GM12874 (cell line): Measurements from ENCODE around the gene ATP5F1E.

Experiments used
- TF ChIP-seq, protein P1 (sequence below): IDR thresholded peaks from 2 replicates; pipeline ENCODE4 v1.5.1; 2011; ENCODE audit warnings: low read depth, mild to moderate bottlenecking, control low read depth, low read length, moderate library complexity; ENCODE audit not compliant: insufficient read depth

ATP5F1E gene

DNA sequence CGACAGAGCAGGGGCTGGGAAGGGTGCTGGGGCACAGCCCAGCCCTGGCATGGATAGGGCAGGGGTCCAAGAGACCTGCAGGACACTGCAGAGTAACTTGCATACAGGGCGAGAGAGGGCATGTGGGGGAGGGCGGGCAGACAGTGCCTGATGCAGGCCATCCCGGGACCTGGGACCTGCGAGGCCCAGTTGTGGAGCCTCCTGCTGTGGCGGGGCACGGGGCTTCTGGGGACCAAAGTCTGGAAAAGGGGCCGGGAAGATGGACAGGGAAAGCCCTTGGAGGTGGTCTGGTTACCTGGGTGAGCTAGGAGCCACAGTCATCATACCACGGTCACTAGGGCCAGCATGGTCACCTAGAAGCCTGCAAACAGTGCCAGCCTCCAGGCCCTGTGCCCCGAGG lies 13.3 kb downstream of the ATP5F1E start:
- TF ChIP-seq, protein P1, sequence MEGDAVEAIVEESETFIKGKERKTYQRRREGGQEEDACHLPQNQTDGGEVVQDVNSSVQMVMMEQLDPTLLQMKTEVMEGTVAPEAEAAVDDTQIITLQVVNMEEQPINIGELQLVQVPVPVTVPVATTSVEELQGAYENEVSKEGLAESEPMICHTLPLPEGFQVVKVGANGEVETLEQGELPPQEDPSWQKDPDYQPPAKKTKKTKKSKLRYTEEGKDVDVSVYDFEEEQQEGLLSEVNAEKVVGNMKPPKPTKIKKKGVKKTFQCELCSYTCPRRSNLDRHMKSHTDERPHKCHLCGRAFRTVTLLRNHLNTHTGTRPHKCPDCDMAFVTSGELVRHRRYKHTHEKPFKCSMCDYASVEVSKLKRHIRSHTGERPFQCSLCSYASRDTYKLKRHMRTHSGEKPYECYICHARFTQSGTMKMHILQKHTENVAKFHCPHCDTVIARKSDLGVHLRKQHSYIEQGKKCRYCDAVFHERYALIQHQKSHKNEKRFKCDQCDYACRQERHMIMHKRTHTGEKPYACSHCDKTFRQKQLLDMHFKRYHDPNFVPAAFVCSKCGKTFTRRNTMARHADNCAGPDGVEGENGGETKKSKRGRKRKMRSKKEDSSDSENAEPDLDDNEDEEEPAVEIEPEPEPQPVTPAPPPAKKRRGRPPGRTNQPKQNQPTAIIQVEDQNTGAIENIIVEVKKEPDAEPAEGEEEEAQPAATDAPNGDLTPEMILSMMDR: no peak

DNA sequence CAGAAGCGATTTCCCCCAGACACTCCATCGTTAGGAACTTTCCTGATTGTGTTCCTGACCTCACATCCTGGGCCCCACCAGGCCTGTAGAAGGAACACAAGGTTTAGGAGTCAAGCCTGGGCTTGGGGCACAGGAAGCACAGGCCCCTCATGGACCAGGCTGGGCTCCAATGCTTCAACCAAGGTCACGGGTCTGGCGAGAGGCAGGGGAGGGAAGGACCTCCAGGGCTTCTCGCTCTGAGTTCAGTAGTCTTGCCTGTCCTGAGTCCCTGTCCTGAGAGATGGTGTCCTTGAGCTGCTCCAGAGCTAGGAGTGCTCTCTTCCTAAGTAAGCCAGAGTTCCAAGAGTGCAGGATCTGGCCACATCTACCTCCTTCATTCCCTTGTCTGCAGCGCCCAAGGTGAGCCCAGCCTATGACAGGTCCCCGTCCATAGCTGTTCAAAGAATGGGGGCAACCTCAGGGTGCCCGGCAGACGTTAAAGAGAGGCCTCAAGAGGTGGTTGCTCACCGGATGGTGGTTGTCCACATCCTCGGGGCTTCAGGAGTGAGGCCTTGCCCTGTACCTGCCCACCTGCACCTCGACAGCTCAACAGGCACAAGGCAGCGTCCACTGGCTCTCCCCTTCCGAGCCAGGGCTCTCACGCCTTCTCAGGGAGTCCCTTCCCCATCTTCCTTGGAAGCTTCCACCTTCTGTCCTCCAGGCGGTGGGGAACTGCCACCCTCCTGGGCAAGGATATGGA lies 14.5 kb downstream of the ATP5F1E start:
- TF ChIP-seq, protein P1: no peak

DNA sequence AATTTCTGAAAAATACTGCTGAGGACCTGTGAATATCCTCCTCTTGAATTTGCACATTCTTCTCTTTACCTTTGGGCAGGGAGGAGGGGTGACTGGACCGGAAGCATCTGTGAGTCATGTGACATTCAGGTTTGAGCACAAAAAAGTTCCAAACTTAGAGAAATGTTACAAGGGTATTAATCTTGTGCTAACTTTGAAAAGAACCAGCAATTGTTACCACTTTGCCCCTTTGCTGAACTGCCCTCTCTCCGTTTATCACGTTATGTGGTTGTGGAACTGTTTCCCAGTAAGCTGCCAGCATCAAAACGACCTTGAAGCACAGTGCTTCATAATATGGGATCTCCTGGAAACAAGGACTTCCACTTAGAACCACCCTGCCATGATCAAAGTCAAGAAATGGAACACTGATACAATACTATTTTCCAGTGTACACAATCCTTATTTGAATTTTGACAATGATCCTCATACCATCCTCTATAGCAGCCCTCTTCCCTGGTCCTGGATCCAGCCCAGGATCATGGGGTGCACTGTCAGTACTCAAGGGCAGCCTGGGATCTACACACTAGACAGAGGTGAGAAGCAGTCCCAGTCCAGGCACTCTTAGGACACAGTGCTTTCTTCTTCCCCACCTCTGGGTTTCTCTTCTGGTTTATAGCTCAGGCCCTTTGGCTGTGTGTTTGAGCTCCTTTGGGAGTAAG lies 15.2 kb downstream of the ATP5F1E start:
- TF ChIP-seq, protein P1: no peak

DNA sequence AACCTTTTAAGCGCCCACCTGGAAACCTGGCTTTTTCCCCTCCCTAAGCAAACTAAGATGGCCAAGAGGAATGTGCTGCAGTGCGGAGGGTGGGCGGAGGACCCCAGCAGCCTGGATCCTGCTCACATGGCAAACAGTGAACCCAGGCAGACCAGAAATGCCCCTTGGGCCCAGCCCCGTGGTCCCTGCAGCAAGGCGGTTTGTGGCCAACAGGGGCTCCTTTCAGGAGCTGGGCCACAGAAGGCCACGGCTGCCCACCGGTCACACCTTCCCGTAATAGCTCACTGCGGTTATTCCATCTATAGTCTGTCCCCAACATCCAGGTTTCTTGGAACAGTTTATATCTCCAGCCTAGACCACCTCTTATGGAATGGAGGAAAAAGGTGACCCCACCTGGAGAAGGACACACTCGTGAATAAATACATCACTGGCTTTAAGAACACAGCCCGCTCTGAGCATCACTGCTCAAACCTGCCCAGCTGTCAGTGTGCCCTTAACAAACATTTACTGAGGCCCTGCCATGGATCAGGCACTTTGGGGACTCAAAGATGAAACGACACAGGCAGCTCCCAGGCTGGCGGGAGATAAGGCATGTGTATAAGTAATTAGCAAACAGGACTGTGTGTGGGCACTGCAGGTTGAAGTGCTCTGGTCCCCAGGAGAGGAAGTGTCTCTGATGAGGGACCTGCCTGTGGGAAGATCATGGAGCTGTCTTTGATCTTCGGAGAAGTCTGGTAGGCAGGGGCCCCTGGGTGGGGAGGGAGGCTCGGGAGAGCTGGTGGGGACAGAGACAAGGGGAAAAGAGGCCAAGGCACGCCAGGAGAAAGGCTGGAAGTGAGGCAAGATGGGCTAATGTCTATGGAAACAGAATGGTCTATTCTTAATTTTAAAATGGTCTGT lies 16.1 kb downstream of the ATP5F1E start:
- TF ChIP-seq, protein P1: no peak

DNA sequence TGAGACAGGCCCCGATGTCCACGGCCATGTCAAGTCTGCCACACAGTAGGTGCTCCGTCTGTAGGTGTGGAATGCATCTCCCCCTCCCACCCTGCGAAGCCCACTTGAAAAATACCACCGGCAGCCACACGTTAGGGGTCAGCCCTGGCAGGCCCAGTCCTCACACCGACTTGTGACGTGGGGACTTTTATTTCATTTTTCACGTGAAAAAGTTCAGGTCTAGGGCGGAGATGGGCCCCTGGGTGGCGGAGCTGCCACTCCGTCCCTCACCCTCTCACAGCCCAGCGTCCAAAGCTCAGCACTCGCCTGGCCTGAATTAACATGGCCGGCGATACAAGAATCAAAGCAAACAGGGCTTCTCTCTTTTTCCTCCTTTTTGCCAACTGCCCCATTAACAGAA lies 16.7 kb downstream of the ATP5F1E start:
- TF ChIP-seq, protein P1: no peak

DNA sequence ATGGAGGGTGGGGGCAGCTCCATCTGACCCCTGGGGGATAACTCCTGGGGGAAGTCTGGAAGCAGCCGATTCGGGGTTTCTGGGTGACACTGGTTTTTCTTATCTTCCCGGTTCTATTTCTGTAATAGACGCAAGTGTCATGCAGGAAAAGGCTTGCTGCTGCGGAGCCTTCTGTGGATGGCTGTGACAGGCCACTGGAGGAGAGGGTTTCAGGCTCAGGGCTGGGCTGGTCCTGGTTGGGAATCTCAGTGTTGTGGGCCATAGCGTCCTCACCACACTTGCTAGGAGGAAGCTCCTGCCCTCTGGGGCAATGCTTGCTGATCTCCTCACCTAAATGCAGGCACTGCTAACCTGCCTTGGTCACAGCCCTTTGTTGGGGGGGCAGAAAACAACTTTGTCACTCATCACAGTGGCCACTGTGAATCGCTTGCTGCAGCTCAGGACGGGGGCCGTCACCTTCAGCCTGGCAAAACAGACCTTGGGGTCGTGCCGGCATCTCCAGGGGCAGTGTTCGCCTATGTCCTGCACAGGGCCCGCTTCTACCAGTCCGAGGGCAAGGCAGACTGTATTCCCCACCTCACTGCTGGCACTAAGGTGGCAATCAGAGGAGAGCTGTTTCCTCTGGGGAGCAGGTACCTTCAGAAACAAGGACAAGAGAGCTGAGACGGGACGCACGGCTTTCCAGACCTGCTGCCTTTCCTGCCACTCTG lies 17.3 kb downstream of the ATP5F1E start:
- TF ChIP-seq, protein P1: no peak
